Endothelial cell of umbilical vein (primary cell): ENCODE measurements around the gene GNPTAB.

Experiments
- EZH2 ChIP-seq: IDR thresholded peaks from 2 replicates; pipeline ENCODE4 v1.6.1; 2012; ENCODE audit warnings: borderline replicate concordance, low read depth, mild to moderate bottlenecking, moderate library complexity, low read length, inconsistent platforms; ENCODE audit not compliant: severe bottlenecking
- TF ChIP-seq, protein P1 (sequence below), 2 donors: IDR thresholded peaks; 1 replicate in 1 of 2; 2 replicates in 1 of 2; pipeline ENCODE4 v1.5.1; 2011; ENCODE audit warnings: low read length in 2 of 2, mild to moderate bottlenecking in 2 of 2, moderate library complexity in 2 of 2, control low read depth in 1 of 2, inconsistent platforms in 1 of 2, low read depth in 1 of 2; ENCODE audit not compliant: insufficient read depth in 1 of 2; ENCODE audit errors: extremely low read depth in 1 of 2

DNA sequence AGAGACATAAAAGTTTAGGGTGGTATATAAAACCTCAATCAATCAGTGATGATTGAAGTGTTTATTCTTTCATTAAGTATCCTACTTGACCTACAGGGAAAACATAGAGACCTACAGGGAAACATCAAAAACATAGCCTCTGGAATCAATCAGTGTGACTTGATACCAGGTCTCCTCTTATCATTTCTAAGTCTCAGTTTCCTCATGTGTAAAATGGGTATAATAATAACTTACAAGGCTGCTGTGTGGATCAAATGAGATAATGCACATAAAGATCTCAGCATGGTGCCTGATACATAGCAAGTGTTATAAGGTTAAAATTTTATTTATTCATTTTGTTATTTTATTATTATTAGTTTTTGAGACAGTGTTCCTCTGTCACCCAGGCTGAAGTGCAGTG is 22.2 kb upstream of the GNPTAB start:
- TF ChIP-seq EZH2 = no peak
- TF ChIP-seq, protein P1, sequence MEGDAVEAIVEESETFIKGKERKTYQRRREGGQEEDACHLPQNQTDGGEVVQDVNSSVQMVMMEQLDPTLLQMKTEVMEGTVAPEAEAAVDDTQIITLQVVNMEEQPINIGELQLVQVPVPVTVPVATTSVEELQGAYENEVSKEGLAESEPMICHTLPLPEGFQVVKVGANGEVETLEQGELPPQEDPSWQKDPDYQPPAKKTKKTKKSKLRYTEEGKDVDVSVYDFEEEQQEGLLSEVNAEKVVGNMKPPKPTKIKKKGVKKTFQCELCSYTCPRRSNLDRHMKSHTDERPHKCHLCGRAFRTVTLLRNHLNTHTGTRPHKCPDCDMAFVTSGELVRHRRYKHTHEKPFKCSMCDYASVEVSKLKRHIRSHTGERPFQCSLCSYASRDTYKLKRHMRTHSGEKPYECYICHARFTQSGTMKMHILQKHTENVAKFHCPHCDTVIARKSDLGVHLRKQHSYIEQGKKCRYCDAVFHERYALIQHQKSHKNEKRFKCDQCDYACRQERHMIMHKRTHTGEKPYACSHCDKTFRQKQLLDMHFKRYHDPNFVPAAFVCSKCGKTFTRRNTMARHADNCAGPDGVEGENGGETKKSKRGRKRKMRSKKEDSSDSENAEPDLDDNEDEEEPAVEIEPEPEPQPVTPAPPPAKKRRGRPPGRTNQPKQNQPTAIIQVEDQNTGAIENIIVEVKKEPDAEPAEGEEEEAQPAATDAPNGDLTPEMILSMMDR (IDR thresholded peaks at IDR 0.05; ENCODE audit: extremely low read depth in 1 of 2, insufficient read depth in 1 of 2, low read depth in 1 of 2, low read length in 2 of 2) = no peak
